RWPE2 (cell line): ENCODE results near the gene FAM209A.

ENCODE experiments used
- ATAC-seq: fragments of 200-7000 bp; cut with Tn5 transposase; 3 replicates; pipeline ENCODE4 v1.9.1; 2021; ENCODE audit warnings: low read depth
- DNase-seq: peaks from one replicate; pipeline ENCODE4 v3.0.0-alpha.2; 2020; ENCODE audit warnings: low spot score
- H3K27ac ChIP-seq: fragments of 450-650 bp; 2 replicates; pipeline ENCODE4 v1.5.1; 2017; ENCODE audit warnings: mild to moderate bottlenecking; ENCODE audit not compliant: poor library complexity, severe bottlenecking
- H3K27me3 ChIP-seq: fragments of 250-450 bp; sonication (Bioruptor Pico); 2 replicates; pipeline ENCODE4 v1.5.1; 2021; ENCODE audit warnings: mild to moderate bottlenecking, moderate library complexity; ENCODE audit not compliant: insufficient read depth, poor library complexity, severe bottlenecking
- H3K36me3 ChIP-seq: fragments of 250-450 bp; sonication (Bioruptor Pico); 2 replicates; pipeline ENCODE4 v1.5.1; 2020; ENCODE audit warnings: low read depth, mild to moderate bottlenecking, moderate library complexity
- H3K4me1 ChIP-seq: fragments of 250-450 bp; sonication (Bioruptor Pico); 2 replicates; pipeline ENCODE4 v1.5.1; 2021; ENCODE audit warnings: mild to moderate bottlenecking, moderate library complexity; ENCODE audit not compliant: insufficient read depth, poor library complexity, severe bottlenecking
- H3K4me3 ChIP-seq: fragments of 250-450 bp; sonication (Bioruptor Pico); 2 replicates; pipeline ENCODE4 v1.5.1; 2021; ENCODE audit warnings: mild to moderate bottlenecking, moderate library complexity; ENCODE audit not compliant: severe bottlenecking
- H3K9me3 ChIP-seq: fragments of 250-450 bp; sonication (Bioruptor Pico); 2 replicates; pipeline ENCODE4 v1.5.1; 2021; ENCODE audit warnings: mild to moderate bottlenecking, moderate library complexity; ENCODE audit not compliant: severe bottlenecking
- CTCF ChIP-seq: fragments of 450-650 bp; IDR thresholded peaks from one replicate; pipeline ENCODE4 v1.5.1; 2017; ENCODE audit warnings: mild to moderate bottlenecking, moderate library complexity; ENCODE audit not compliant: poor library complexity, severe bottlenecking

FAM209A gene

GRCh38 chr20:56565511-56565910 lies 41.0 kb downstream of the FAM209A start:
- Histone ChIP-seq H3K9me3 (no peaks in the 10 kb centered on the region), H3K27me3 (no peaks in the 10 kb centered on the region), H3K4me3 (no peak overlapping the region), H3K27ac (no peak overlapping the region), H3K4me1 (peaks cover 8% of the 10 kb centered on the region), H3K36me3 (no peaks in the 10 kb centered on the region)
- TF ChIP-seq CTCF = no peak
- ATAC-seq (no peak), DNase-seq (no peak)

- H3K27me3 ChIP-seq = no peaks in the 10 kb centered on the region
- H3K4me1 ChIP-seq = peaks cover 8% of the 10 kb centered on the region
- TF ChIP-seq CTCF = no peak
- H3K4me3 ChIP-seq = no peak overlapping the region
- DNase-seq (no peak), ATAC-seq (peak; percentile 28; the same call in 1 of the 3 replicates)
- no peak overlapping the region for H3K27ac ChIP-seq
- no peaks in the 10 kb centered on the region for H3K9me3 ChIP-seq
- H3K36me3 ChIP-seq = no peaks in the 10 kb centered on the region
These were observed 42.1 kb downstream of the FAM209A start for GRCh38 chr20:56566621-56567020.

- H3K4me1 ChIP-seq = peaks cover 23% of the 10 kb centered on the region
- no peak for TF ChIP-seq CTCF
- H3K36me3 ChIP-seq = no peaks in the 10 kb centered on the region
- DNase-seq = no peak
- no peaks in the 10 kb centered on the region for H3K9me3 ChIP-seq
- H3K27me3 ChIP-seq = no peaks in the 10 kb centered on the region
- ATAC-seq = no peak
- H3K4me3 ChIP-seq = no peak overlapping the region
- H3K27ac ChIP-seq = no peak overlapping the region
These were observed 46.3 kb downstream of the FAM209A start for GRCh38 chr20:56570832-56571231.

- H3K4me1 ChIP-seq = peaks cover 16% of the 10 kb centered on the region
- H3K9me3 ChIP-seq = no peaks in the 10 kb centered on the region
- H3K27ac ChIP-seq = no peak overlapping the region
- DNase-seq (no peak), ATAC-seq (no peak)
- TF ChIP-seq CTCF = no peak
- H3K4me3 ChIP-seq = no peak overlapping the region
- H3K36me3 ChIP-seq = no peaks in the 10 kb centered on the region
- H3K27me3 ChIP-seq = no peaks in the 10 kb centered on the region
These were observed 47.6 kb downstream of the FAM209A start for GRCh38 chr20:56572172-56572571.

- H3K4me1 ChIP-seq = peaks cover 16% of the 10 kb centered on the region
- H3K27me3 ChIP-seq = no peaks in the 10 kb centered on the region
- no peaks in the 10 kb centered on the region for H3K36me3 ChIP-seq
- no peak for ATAC-seq
- no peaks in the 10 kb centered on the region for H3K9me3 ChIP-seq
- H3K27ac ChIP-seq = peak overlapping the region; percentile 31
- no peak overlapping the region for H3K4me3 ChIP-seq
- TF ChIP-seq CTCF = no peak
- DNase-seq = no peak
These were observed 49.4 kb downstream of the FAM209A start for GRCh38 chr20:56573986-56574385.
